ENCODE data around the gene RYR3.

The RYR3 gene

GRCh38 chr15:33357845-33358244, 47.1 kb downstream of the RYR3 start:
- H3K4me3 ChIP-seq (ENCODE audit: low read length): no peak overlapping the region
- H4K20me1 ChIP-seq (ENCODE audit: insufficient read depth, low read length): no peaks in the 10 kb centered on the region
- no peaks in the 10 kb centered on the region for H3K9me3 ChIP-seq (ENCODE audit: insufficient read depth, low read length)
- H3K9ac ChIP-seq (ENCODE audit: low read length): no peak overlapping the region
- peaks cover 26% of the 10 kb centered on the region for H3K27me3 ChIP-seq (ENCODE audit: low read depth, low read length)
- H2AFZ ChIP-seq (ENCODE audit: low read depth, low read length): no peak overlapping the region; the same call in 1 of the 2 replicates
- TF ChIP-seq EZH2phosphoT487 (IDR thresholded peaks at IDR 0.05; ENCODE audit: low read depth) (no peak), CTCF (IDR thresholded peaks at IDR 0.05; ENCODE audit: low read depth, low read length) (no peak)
- H3K27ac ChIP-seq (ENCODE audit: low read length): no peak overlapping the region
- H3K4me1 ChIP-seq (ENCODE audit: low read length): no peaks in the 10 kb centered on the region
- no peak overlapping the region for H3K4me2 ChIP-seq (ENCODE audit: low read length)
- H3K79me2 ChIP-seq (ENCODE audit: low read length): no peaks in the 10 kb centered on the region
- H3K36me3 ChIP-seq (replicated peaks; ENCODE audit: low read depth, low read length): no peaks in the 10 kb centered on the region

GRCh38 chr15:33358306-33358705, 47.5 kb downstream of the RYR3 start:
- H3K9me3 ChIP-seq (ENCODE audit: insufficient read depth, low read length): no peaks in the 10 kb centered on the region
- TF ChIP-seq CTCF (IDR thresholded peaks at IDR 0.05; ENCODE audit: low read depth, low read length) (no peak), EZH2phosphoT487 (IDR thresholded peaks at IDR 0.05; ENCODE audit: low read depth) (no peak)
- H3K4me1 ChIP-seq (ENCODE audit: low read length): no peaks in the 10 kb centered on the region
- no peaks in the 10 kb centered on the region for H3K36me3 ChIP-seq (replicated peaks; ENCODE audit: low read depth, low read length)
- H3K4me2 ChIP-seq (ENCODE audit: low read length): no peak overlapping the region
- no peak overlapping the region for H2AFZ ChIP-seq (ENCODE audit: low read depth, low read length)
- H3K27ac ChIP-seq (ENCODE audit: low read length): no peak overlapping the region
- no peaks in the 10 kb centered on the region for H4K20me1 ChIP-seq (ENCODE audit: insufficient read depth, low read length)
- H3K9ac ChIP-seq (ENCODE audit: low read length): no peak overlapping the region
- H3K27me3 ChIP-seq (ENCODE audit: low read depth, low read length): peaks cover 24% of the 10 kb centered on the region
- no peak overlapping the region for H3K4me3 ChIP-seq (ENCODE audit: low read length)
- no peaks in the 10 kb centered on the region for H3K79me2 ChIP-seq (ENCODE audit: low read length)

GRCh38 chr15:33360886-33361285, 50.1 kb downstream of the RYR3 start:
- no peaks in the 10 kb centered on the region for H3K79me2 ChIP-seq (ENCODE audit: low read length)
- no peak overlapping the region for H3K9ac ChIP-seq (ENCODE audit: low read length)
- no peaks in the 10 kb centered on the region for H4K20me1 ChIP-seq (ENCODE audit: insufficient read depth, low read length)
- H3K4me3 ChIP-seq (ENCODE audit: low read length): no peak overlapping the region
- H3K9me3 ChIP-seq (ENCODE audit: insufficient read depth, low read length): no peaks in the 10 kb centered on the region
- no peak overlapping the region for H2AFZ ChIP-seq (ENCODE audit: low read depth, low read length)
- TF ChIP-seq CTCF (IDR thresholded peaks at IDR 0.05; ENCODE audit: low read depth, low read length) (no peak), EZH2phosphoT487 (IDR thresholded peaks at IDR 0.05; ENCODE audit: low read depth) (no peak)
- H3K27me3 ChIP-seq (ENCODE audit: low read depth, low read length): peaks cover 9% of the 10 kb centered on the region
- H3K4me2 ChIP-seq (ENCODE audit: low read length): no peak overlapping the region
- H3K36me3 ChIP-seq (replicated peaks; ENCODE audit: low read depth, low read length): no peaks in the 10 kb centered on the region
- H3K27ac ChIP-seq (ENCODE audit: low read length): no peak overlapping the region
- H3K4me1 ChIP-seq (ENCODE audit: low read length): no peaks in the 10 kb centered on the region

GRCh38 chr15:33369941-33370622, 59.3 kb downstream of the RYR3 start:
- no peak overlapping the region for H3K4me3 ChIP-seq (ENCODE audit: low read length)
- H2AFZ ChIP-seq (ENCODE audit: low read depth, low read length): no peak overlapping the region
- H3K9me3 ChIP-seq (ENCODE audit: insufficient read depth, low read length): no peaks in the 10 kb centered on the region
- H3K36me3 ChIP-seq (replicated peaks; ENCODE audit: low read depth, low read length): no peaks in the 10 kb centered on the region
- H3K9ac ChIP-seq (ENCODE audit: low read length): no peak overlapping the region
- H3K79me2 ChIP-seq (ENCODE audit: low read length): no peaks in the 10 kb centered on the region
- no peak overlapping the region for H3K4me2 ChIP-seq (ENCODE audit: low read length)
- no peak for TF ChIP-seq CTCF (IDR thresholded peaks at IDR 0.05; ENCODE audit: low read depth, low read length)
- TF ChIP-seq EZH2phosphoT487 (IDR thresholded peaks at IDR 0.05; ENCODE audit: low read depth): no peak
- H3K4me1 ChIP-seq (ENCODE audit: low read length): peaks cover 10% of the 10 kb centered on the region
- peaks cover 35% of the 10 kb centered on the region for H3K27me3 ChIP-seq (ENCODE audit: low read depth, low read length)
- H3K27ac ChIP-seq (ENCODE audit: low read length): no peak overlapping the region
- H4K20me1 ChIP-seq (ENCODE audit: insufficient read depth, low read length): no peaks in the 10 kb centered on the region

Measured in OCI-LY3 (cell line).